GM06990 (cell line): ENCODE measurements around the gene MT1M.

Source experiments
- DNase-seq: peaks from one replicate; pipeline ENCODE4 v3.0.0-alpha.2; 2011; ENCODE audit not compliant: insufficient read length; ENCODE audit errors: extremely low read depth
- H3K27me3 ChIP-seq: replicated peaks from 2 replicates; pipeline ENCODE4 v1.6.0; 2011; ENCODE audit warnings: low read length; ENCODE audit not compliant: control insufficient read depth, insufficient read depth
- H3K36me3 ChIP-seq: 2 replicates; pipeline ENCODE4 v1.5.1; 2011; ENCODE audit warnings: low read length; ENCODE audit not compliant: control insufficient read depth, insufficient read depth
- H3K4me3 ChIP-seq: replicated peaks from 2 replicates; pipeline ENCODE4 v1.5.1; 2011; ENCODE audit warnings: low read depth, mild to moderate bottlenecking, control low read depth, low read length
- TF ChIP-seq, protein P1 (sequence below): IDR thresholded peaks from 2 replicates; pipeline ENCODE4 v1.5.1; 2011; ENCODE audit warnings: low read length, control low read depth, mild to moderate bottlenecking, inconsistent platforms; ENCODE audit not compliant: insufficient read depth, poor library complexity, severe bottlenecking

MT1M gene

DNA sequence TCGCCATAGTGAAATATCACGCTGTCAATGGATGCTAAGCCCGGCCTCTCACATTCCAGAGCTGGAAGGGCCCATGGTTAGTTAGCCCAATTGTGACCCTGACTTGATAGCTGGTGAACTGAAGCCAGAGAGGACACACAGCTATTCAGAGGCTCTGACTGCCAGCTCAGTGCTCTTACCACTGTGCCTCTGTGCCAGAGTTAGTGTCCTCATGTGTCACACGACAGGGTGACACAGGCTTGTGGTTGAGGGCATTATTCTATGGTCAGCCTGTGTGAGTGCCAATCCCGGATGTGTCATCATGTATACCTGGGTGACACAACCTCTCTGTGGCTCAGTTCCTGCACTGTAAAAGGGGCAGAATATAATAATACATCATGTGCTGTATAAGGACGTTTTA is 47.4 kb downstream of the MT1M start:
- DNase-seq = no peak
- Histone ChIP-seq H3K4me3 (no peak overlapping the region), H3K27me3 (no peaks in the 10 kb centered on the region), H3K36me3 (no peaks in the 10 kb centered on the region)
- TF ChIP-seq, protein P1, sequence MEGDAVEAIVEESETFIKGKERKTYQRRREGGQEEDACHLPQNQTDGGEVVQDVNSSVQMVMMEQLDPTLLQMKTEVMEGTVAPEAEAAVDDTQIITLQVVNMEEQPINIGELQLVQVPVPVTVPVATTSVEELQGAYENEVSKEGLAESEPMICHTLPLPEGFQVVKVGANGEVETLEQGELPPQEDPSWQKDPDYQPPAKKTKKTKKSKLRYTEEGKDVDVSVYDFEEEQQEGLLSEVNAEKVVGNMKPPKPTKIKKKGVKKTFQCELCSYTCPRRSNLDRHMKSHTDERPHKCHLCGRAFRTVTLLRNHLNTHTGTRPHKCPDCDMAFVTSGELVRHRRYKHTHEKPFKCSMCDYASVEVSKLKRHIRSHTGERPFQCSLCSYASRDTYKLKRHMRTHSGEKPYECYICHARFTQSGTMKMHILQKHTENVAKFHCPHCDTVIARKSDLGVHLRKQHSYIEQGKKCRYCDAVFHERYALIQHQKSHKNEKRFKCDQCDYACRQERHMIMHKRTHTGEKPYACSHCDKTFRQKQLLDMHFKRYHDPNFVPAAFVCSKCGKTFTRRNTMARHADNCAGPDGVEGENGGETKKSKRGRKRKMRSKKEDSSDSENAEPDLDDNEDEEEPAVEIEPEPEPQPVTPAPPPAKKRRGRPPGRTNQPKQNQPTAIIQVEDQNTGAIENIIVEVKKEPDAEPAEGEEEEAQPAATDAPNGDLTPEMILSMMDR = no peak

DNA sequence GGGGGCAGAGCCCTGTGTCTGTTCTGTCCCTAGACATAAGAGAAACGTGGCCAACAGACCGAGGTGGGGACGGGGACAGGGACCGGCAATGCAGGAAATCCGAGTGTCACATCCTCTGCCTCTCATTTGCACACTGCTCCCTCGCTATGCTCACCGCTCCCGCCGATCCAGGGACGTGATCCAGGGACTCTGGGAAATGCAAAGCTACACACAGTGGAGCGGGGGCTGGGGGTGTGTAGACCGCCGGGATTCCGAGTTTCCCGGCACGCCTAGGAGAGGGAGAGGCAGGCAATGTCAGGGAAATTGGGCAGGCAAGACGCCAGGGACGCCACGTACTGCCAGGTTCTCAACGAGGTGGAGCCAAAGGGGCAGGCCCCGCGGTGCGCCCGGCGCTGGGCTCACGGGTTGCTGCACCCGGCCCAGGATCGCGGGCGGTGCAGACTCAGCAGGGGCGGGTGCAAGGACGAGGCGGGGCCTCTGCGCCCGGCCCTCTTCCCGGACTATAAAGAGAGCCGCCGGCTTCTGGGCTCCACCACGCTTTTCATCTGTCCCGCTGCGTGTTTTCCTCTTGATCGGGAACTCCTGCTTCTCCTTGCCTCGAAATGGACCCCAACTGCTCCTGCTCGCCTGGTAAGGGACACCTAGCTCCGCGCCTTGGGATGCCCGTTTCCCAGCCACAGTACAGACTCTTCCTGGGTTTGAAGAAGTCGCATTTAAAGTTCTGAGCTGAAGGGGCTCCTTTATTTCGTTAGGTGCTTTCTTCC is 49.7 kb downstream of the MT1M start, which contains the start of gene MT1X:
MT1X (plus strand) TSS at position 532 of the 764 bp plus-strand sequence; CDS start at position 603, 71 bp downstream.
- DNase-seq = peak; percentile 84
- H3K4me3 ChIP-seq = peak within 1 kb of the TSS; percentile 79

DNA sequence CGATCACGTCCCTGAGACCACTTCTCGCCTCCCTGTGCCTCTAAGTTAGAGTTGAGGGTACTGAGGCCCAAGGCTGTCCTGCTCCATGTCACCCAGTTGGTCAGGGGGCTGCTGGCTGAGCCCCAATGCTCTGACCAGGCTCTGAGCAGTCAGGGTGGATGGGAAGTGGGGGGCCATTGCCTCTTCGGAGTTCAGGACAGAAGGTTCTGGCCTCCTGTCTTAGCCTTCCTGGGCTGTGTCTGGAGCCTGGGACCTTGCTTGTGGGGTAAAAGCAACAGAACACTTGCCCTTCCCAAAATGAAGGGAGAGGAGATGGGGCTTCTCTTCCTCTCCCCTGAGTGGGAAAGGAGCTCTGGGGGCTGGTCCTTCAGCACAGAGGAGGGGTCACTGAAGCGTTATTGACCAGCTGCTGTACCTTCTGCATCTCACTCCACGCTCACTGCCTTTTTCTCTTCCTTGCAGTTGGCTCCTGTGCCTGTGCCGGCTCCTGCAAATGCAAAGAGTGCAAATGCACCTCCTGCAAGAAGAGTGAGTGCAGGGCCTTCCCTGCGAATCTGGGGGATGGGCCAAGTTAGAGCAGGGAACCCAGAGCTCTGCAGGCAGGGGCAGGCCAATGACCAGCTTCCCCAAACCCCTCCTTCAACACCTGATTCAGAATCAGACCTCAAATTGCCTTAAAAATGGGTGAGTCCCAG is 50.4 kb downstream of the MT1M start:
- TF ChIP-seq, protein P1 = no peak
- H3K36me3 ChIP-seq = no peaks in the 10 kb centered on the region
- H3K27me3 ChIP-seq = no peaks in the 10 kb centered on the region
- peak overlapping the region; percentile 79 for H3K4me3 ChIP-seq
- no peak for DNase-seq

More for the DNA sequence above, 49.7 kb downstream of the MT1M start, which contains the start of gene MT1X:
- Histone ChIP-seq H3K27me3 (no peaks in the 10 kb centered on the region), H3K36me3 (no peaks in the 10 kb centered on the region)
- TF ChIP-seq, protein P1 = no peak
